Measurements from ENCODE around the gene RHEBL1.
A peak's percentile ranks its signal among the peaks of the same experiment; 100 is the strongest.
"Not testable (repeated sequence)": the region's sequence is repeated elsewhere in the genome, so short reads cannot be mapped to it uniquely, and the experiment has no call there.

Gene RHEBL1

GRCh38 chr12:49070971-49071370 is 1.2 kb upstream of the RHEBL1 start:
- Histone ChIP-seq H3K9ac (ENCODE audit: low read depth, low read length) (no peak overlapping the region), H3K4me1 (ENCODE audit: insufficient read depth, low read length) (peaks cover 4% of the 10 kb centered on the region; the same call in 1 of the 2 replicates), H3K36me3 (ENCODE audit: insufficient read depth, low read length) (no peaks in the 10 kb centered on the region), H3K9me3 (ENCODE audit: control insufficient read depth, insufficient read depth, low read length) (no peaks in the 10 kb centered on the region)

GRCh38 chr12:49068879-49069506 is 786 bp downstream of the RHEBL1 start:
- Histone ChIP-seq H3K9ac (ENCODE audit: low read depth, low read length) (peak overlapping the region; percentile 98), H3K9me3 (ENCODE audit: control insufficient read depth, insufficient read depth, low read length) (no peaks in the 10 kb centered on the region), H3K36me3 (ENCODE audit: insufficient read depth, low read length) (no peaks in the 10 kb centered on the region), H3K4me1 (ENCODE audit: insufficient read depth, low read length) (peaks cover 4% of the 10 kb centered on the region; the same call in 1 of the 2 replicates)

GRCh38 chr12:49066120-49066519 is 3.7 kb downstream of the RHEBL1 start:
- Histone ChIP-seq H3K9ac (ENCODE audit: low read depth, low read length) (no peak overlapping the region), H3K36me3 (ENCODE audit: insufficient read depth, low read length) (no peaks in the 10 kb centered on the region), H3K9me3 (ENCODE audit: control insufficient read depth, insufficient read depth, low read length) (no peaks in the 10 kb centered on the region), H3K4me1 (ENCODE audit: insufficient read depth, low read length) (peaks cover 4% of the 10 kb centered on the region; the same call in 1 of the 2 replicates)

GRCh38 chr12:49064767-49065152 is 5.0 kb downstream of the RHEBL1 start:
- no peaks in the 10 kb centered on the region for H3K36me3 ChIP-seq (ENCODE audit: insufficient read depth, low read length)
- no peaks in the 10 kb centered on the region for H3K9me3 ChIP-seq (ENCODE audit: control insufficient read depth, insufficient read depth, low read length)
- no peak overlapping the region for H3K9ac ChIP-seq (ENCODE audit: low read depth, low read length)
- H3K4me1 ChIP-seq (ENCODE audit: insufficient read depth, low read length): no peaks in the 10 kb centered on the region; the same call in 1 of the 2 replicates

- H3K36me3 ChIP-seq (ENCODE audit: insufficient read depth, low read length); H3K9ac ChIP-seq (ENCODE audit: low read depth, low read length); H3K9me3 ChIP-seq (ENCODE audit: control insufficient read depth, insufficient read depth, low read length): not testable (repeated sequence)
- peaks cover 18% of the 10 kb centered on the region for H3K4me1 ChIP-seq (ENCODE audit: insufficient read depth, low read length)
Observed at GRCh38 chr12:49061916-49062315, 7.9 kb downstream of the RHEBL1 start.

- H3K9me3 ChIP-seq (ENCODE audit: control insufficient read depth, insufficient read depth, low read length): no peaks in the 10 kb centered on the region
- H3K36me3 ChIP-seq (ENCODE audit: insufficient read depth, low read length): no peaks in the 10 kb centered on the region
- H3K4me1 ChIP-seq (ENCODE audit: insufficient read depth, low read length): peaks cover 25% of the 10 kb centered on the region
- H3K9ac ChIP-seq (ENCODE audit: low read depth, low read length): peak overlapping the region; percentile 86
Observed at GRCh38 chr12:49061157-49061650, 8.6 kb downstream of the RHEBL1 start.

- no peaks in the 10 kb centered on the region for H3K36me3 ChIP-seq (ENCODE audit: insufficient read depth, low read length)
- H3K4me1 ChIP-seq (ENCODE audit: insufficient read depth, low read length): peaks cover 30% of the 10 kb centered on the region
- H3K9ac ChIP-seq (ENCODE audit: low read depth, low read length): peak within 1 kb of the TSS; percentile 86
- H3K9me3 ChIP-seq (ENCODE audit: control insufficient read depth, insufficient read depth, low read length): no peaks in the 10 kb centered on the region
Observed at GRCh38 chr12:49060237-49061156, 9.3 kb downstream of the RHEBL1 start, which contains the start of gene KMT2D. Gene KMT2D (minus strand): TSS chr12:49060794. CDS start chr12:49055324, 5,470 bp downstream.

- H3K4me1 ChIP-seq (ENCODE audit: insufficient read depth, low read length): peaks cover 30% of the 10 kb centered on the region
- H3K36me3 ChIP-seq (ENCODE audit: insufficient read depth, low read length): no peaks in the 10 kb centered on the region; the same call in 1 of the 2 replicates
- no peaks in the 10 kb centered on the region for H3K9me3 ChIP-seq (ENCODE audit: control insufficient read depth, insufficient read depth, low read length)
- peak overlapping the region; percentile 86 for H3K9ac ChIP-seq (ENCODE audit: low read depth, low read length)
Observed at GRCh38 chr12:49059299-49060171, 10.2 kb downstream of the RHEBL1 start.

- Histone ChIP-seq H3K9me3 (ENCODE audit: control insufficient read depth, insufficient read depth, low read length) (no peaks in the 10 kb centered on the region), H3K9ac (ENCODE audit: low read depth, low read length) (peak overlapping the region; percentile 86), H3K36me3 (ENCODE audit: insufficient read depth, low read length) (no peaks in the 10 kb centered on the region; the same call in 1 of the 2 replicates), H3K4me1 (ENCODE audit: insufficient read depth, low read length) (peaks cover 30% of the 10 kb centered on the region)
Observed at GRCh38 chr12:49059045-49059298, 10.8 kb downstream of the RHEBL1 start.

- H3K9me3 ChIP-seq (ENCODE audit: control insufficient read depth, insufficient read depth, low read length): no peaks in the 10 kb centered on the region
- peak overlapping the region; percentile 86; the same call in 1 of the 2 replicates for H3K9ac ChIP-seq (ENCODE audit: low read depth, low read length)
- peaks cover 4% of the 10 kb centered on the region; the same call in 1 of the 2 replicates for H3K36me3 ChIP-seq (ENCODE audit: insufficient read depth, low read length)
- H3K4me1 ChIP-seq (ENCODE audit: insufficient read depth, low read length): peaks cover 30% of the 10 kb centered on the region
Observed at GRCh38 chr12:49058366-49059044, 11.3 kb downstream of the RHEBL1 start.

GRCh38 chr12:49057888-49058287 is 11.9 kb downstream of the RHEBL1 start:
- peaks cover 30% of the 10 kb centered on the region for H3K4me1 ChIP-seq (ENCODE audit: insufficient read depth, low read length)
- H3K9me3 ChIP-seq (ENCODE audit: control insufficient read depth, insufficient read depth, low read length): no peaks in the 10 kb centered on the region
- peak overlapping the region; percentile 86; the same call in 1 of the 2 replicates for H3K9ac ChIP-seq (ENCODE audit: low read depth, low read length)
- H3K36me3 ChIP-seq (ENCODE audit: insufficient read depth, low read length): peaks cover 4% of the 10 kb centered on the region; the same call in 1 of the 2 replicates

GRCh38 chr12:49055978-49056754 is 13.6 kb downstream of the RHEBL1 start:
- H3K36me3 ChIP-seq (ENCODE audit: insufficient read depth, low read length): peaks cover 4% of the 10 kb centered on the region; the same call in 1 of the 2 replicates
- peaks cover 30% of the 10 kb centered on the region for H3K4me1 ChIP-seq (ENCODE audit: insufficient read depth, low read length)
- H3K9ac ChIP-seq (ENCODE audit: low read depth, low read length): no peak overlapping the region
- H3K9me3 ChIP-seq (ENCODE audit: control insufficient read depth, insufficient read depth, low read length): no peaks in the 10 kb centered on the region

- Histone ChIP-seq H3K9ac (ENCODE audit: low read depth, low read length) (no peak overlapping the region), H3K4me1 (ENCODE audit: insufficient read depth, low read length) (peaks cover 30% of the 10 kb centered on the region), H3K36me3 (ENCODE audit: insufficient read depth, low read length) (peaks cover 11% of the 10 kb centered on the region), H3K9me3 (ENCODE audit: control insufficient read depth, insufficient read depth, low read length) (no peaks in the 10 kb centered on the region)
Observed at GRCh38 chr12:49055092-49055491, 14.7 kb downstream of the RHEBL1 start.

Data from ES-I3 (cell line).